KOPT-K1 (cell line): ENCODE data around the gene MXD4.

ENCODE experiments used
- H3K27ac ChIP-seq: fragments of 200-600 bp; sonication (generic); 2 replicates; pipeline ENCODE4 v1.5.1; 2016; ENCODE audit warnings: antibody characterized with exemption, mild to moderate bottlenecking, low read depth, low read length; ENCODE audit not compliant: poor library complexity, severe bottlenecking
- H3K36me3 ChIP-seq: fragments of 200-600 bp; sonication (generic); 2 replicates; pipeline ENCODE4 v1.5.1; 2017; ENCODE audit warnings: antibody characterized with exemption, mild to moderate bottlenecking, low read length, moderate library complexity; ENCODE audit not compliant: insufficient read depth
- H3K9me3 ChIP-seq: fragments of 200-600 bp; sonication (generic); 2 replicates; pipeline ENCODE4 v1.5.1; 2017; ENCODE audit warnings: antibody characterized with exemption, low read length, mild to moderate bottlenecking; ENCODE audit not compliant: insufficient read depth, poor library complexity, severe bottlenecking

The MXD4 gene

GRCh38 chr4:2273221-2273620 lies 11.3 kb upstream of the MXD4 start:
- Histone ChIP-seq H3K9me3 (no peaks in the 10 kb centered on the region), H3K36me3 (no peaks in the 10 kb centered on the region), H3K27ac (no peak overlapping the region)

GRCh38 chr4:2272828-2273120 lies 10.9 kb upstream of the MXD4 start:
- no peak overlapping the region for H3K27ac ChIP-seq
- H3K36me3 ChIP-seq = no peaks in the 10 kb centered on the region
- no peaks in the 10 kb centered on the region for H3K9me3 ChIP-seq

GRCh38 chr4:2272026-2272827 lies 10.3 kb upstream of the MXD4 start:
- Histone ChIP-seq H3K36me3 (no peaks in the 10 kb centered on the region), H3K27ac (no peak overlapping the region), H3K9me3 (no peaks in the 10 kb centered on the region)

- Histone ChIP-seq H3K27ac (no peak overlapping the region), H3K36me3 (no peaks in the 10 kb centered on the region), H3K9me3 (no peaks in the 10 kb centered on the region)
Observed at GRCh38 chr4:2271279-2272025, 9.5 kb upstream of the MXD4 start.

- H3K9me3 ChIP-seq = no peaks in the 10 kb centered on the region
- no peaks in the 10 kb centered on the region for H3K36me3 ChIP-seq
Observed at GRCh38 chr4:2270341-2271165, 8.6 kb upstream of the MXD4 start.

GRCh38 chr4:2269618-2270163 lies 7.8 kb upstream of the MXD4 start:
- no peaks in the 10 kb centered on the region for H3K36me3 ChIP-seq
- H3K27ac ChIP-seq = no peak overlapping the region
- no peaks in the 10 kb centered on the region for H3K9me3 ChIP-seq

More at GRCh38 chr4:2270341-2271165, 8.6 kb upstream of the MXD4 start:
- H3K27ac ChIP-seq = no peak overlapping the region

- no peak overlapping the region for H3K27ac ChIP-seq
- no peaks in the 10 kb centered on the region for H3K36me3 ChIP-seq
- H3K9me3 ChIP-seq = no peaks in the 10 kb centered on the region
Observed at GRCh38 chr4:2269206-2269531, 7.3 kb upstream of the MXD4 start.

- no peak overlapping the region for H3K27ac ChIP-seq
- H3K36me3 ChIP-seq = no peaks in the 10 kb centered on the region
- H3K9me3 ChIP-seq = no peaks in the 10 kb centered on the region
Observed at GRCh38 chr4:2268357-2269205, 6.7 kb upstream of the MXD4 start.

GRCh38 chr4:2267841-2268240 lies 5.9 kb upstream of the MXD4 start:
- Histone ChIP-seq H3K9me3 (no peaks in the 10 kb centered on the region), H3K36me3 (no peaks in the 10 kb centered on the region), H3K27ac (no peak overlapping the region)

- no peak overlapping the region for H3K27ac ChIP-seq
Observed at GRCh38 chr4:2267320-2267811, 5.5 kb upstream of the MXD4 start.

GRCh38 chr4:2266821-2267220 lies 4.9 kb upstream of the MXD4 start:
- no peak overlapping the region for H3K27ac ChIP-seq
- H3K36me3 ChIP-seq = no peaks in the 10 kb centered on the region
- H3K9me3 ChIP-seq = no peaks in the 10 kb centered on the region

More at GRCh38 chr4:2267320-2267811, 5.5 kb upstream of the MXD4 start:
- no peaks in the 10 kb centered on the region for H3K9me3 ChIP-seq
- H3K36me3 ChIP-seq = no peaks in the 10 kb centered on the region

GRCh38 chr4:2266181-2266580 lies 4.3 kb upstream of the MXD4 start:
- Histone ChIP-seq H3K9me3 (no peaks in the 10 kb centered on the region), H3K27ac (no peak overlapping the region), H3K36me3 (no peaks in the 10 kb centered on the region)

GRCh38 chr4:2265113-2266110 lies 3.5 kb upstream of the MXD4 start:
- H3K27ac ChIP-seq = no peak overlapping the region
- H3K9me3 ChIP-seq = no peaks in the 10 kb centered on the region
- H3K36me3 ChIP-seq = no peaks in the 10 kb centered on the region
